Measurements from ENCODE around the gene GRID2. TPM values are rescaled to one million over a fixed set of nuclear protein-coding genes. Genes with fewer than 3 reads are reported as not detected.

Gene GRID2
- total RNA-seq, 1 experiment from 2014 or later, result not detected

- no peak for TF ChIP-seq CTCF (IDR thresholded peaks at IDR 0.05; ENCODE audit: unreplicated experiment)
- Mint-ChIP-seq H3K27ac (ENCODE audit: low read depth, unreplicated experiment) (no peak overlapping the region), H3K36me3 (ENCODE audit: insufficient read depth, unreplicated experiment) (no peaks in the 10 kb centered on the region), H3K4me3 (ENCODE audit: unreplicated experiment) (no peak overlapping the region), H3K4me1 (ENCODE audit: insufficient read depth, unreplicated experiment) (no peaks in the 10 kb centered on the region), H3K27me3 (ENCODE audit: insufficient read depth, unreplicated experiment) (no peaks in the 10 kb centered on the region), H3K9me3 (ENCODE audit: unreplicated experiment) (no peaks in the 10 kb centered on the region)
- no peak for DNase-seq (ENCODE audit: unreplicated experiment)
- no TSS peak for BruUV-seq (replicated peaks)
- intact Hi-C loops (cut with micrococcal nuclease), result loop anchor here (5.0 kb wide), 1 partner anchor 1454 kb away; no protein-coding TSS in a partner anchor
- POLR2A ChIA-PET, result no interaction called here
- CTCF ChIA-PET, result interaction anchor here (0.5 to 0.6 kb wide), 2 partner anchors 589 to 1351 kb away, joined by 3 to 4 read pairs; no protein-coding TSS in a partner anchor
Measured at GRCh38 chr4:93761286-93761685, 1457.5 kb downstream of the GRID2 start.

GRCh38 chr4:93764639-93765246 is 1461.0 kb downstream of the GRID2 start:
- ChIA-PET POLR2A (no interaction called here), CTCF (interaction anchor here (0.7 to 1.0 kb wide), 19 partner anchors 10 to 1496 kb away, joined by 3 to 9 read pairs (median 3); no protein-coding TSS in a partner anchor)
- intact Hi-C loops (cut with micrococcal nuclease), result loop anchor here (1.0 to 5.0 kb wide), 4 partner anchors 54 to 1457 kb away; no protein-coding TSS in a partner anchor
- DNase-seq (ENCODE audit: unreplicated experiment), result peak; percentile 71
- Mint-ChIP-seq H3K9me3 (ENCODE audit: unreplicated experiment) (no peaks in the 10 kb centered on the region), H3K27me3 (ENCODE audit: insufficient read depth, unreplicated experiment) (no peaks in the 10 kb centered on the region), H3K4me1 (ENCODE audit: insufficient read depth, unreplicated experiment) (no peaks in the 10 kb centered on the region), H3K36me3 (ENCODE audit: insufficient read depth, unreplicated experiment) (no peaks in the 10 kb centered on the region), H3K27ac (ENCODE audit: low read depth, unreplicated experiment) (no peak overlapping the region), H3K4me3 (ENCODE audit: unreplicated experiment) (no peak overlapping the region)
- peak; percentile 73 for TF ChIP-seq CTCF (IDR thresholded peaks at IDR 0.05; ENCODE audit: unreplicated experiment)
- no TSS peak for BruUV-seq (replicated peaks)

GRCh38 chr4:93767917-93768316 is 1464.2 kb downstream of the GRID2 start:
- DNase-seq (ENCODE audit: unreplicated experiment), result no peak
- Mint-ChIP-seq H3K27ac (ENCODE audit: low read depth, unreplicated experiment) (no peak overlapping the region), H3K9me3 (ENCODE audit: unreplicated experiment) (no peaks in the 10 kb centered on the region), H3K4me3 (ENCODE audit: unreplicated experiment) (no peak overlapping the region), H3K4me1 (ENCODE audit: insufficient read depth, unreplicated experiment) (no peaks in the 10 kb centered on the region), H3K27me3 (ENCODE audit: insufficient read depth, unreplicated experiment) (no peaks in the 10 kb centered on the region), H3K36me3 (ENCODE audit: insufficient read depth, unreplicated experiment) (no peaks in the 10 kb centered on the region)
- ChIA-PET CTCF (interaction anchor here (1.1 kb wide), 1 partner anchor 21 kb away, joined by 5 read pairs; no protein-coding TSS in a partner anchor), POLR2A (no interaction called here)
- no peak for TF ChIP-seq CTCF (IDR thresholded peaks at IDR 0.05; ENCODE audit: unreplicated experiment)
- BruUV-seq (replicated peaks), result no TSS peak
- intact Hi-C loops (cut with micrococcal nuclease), result no loop called here

- no peak for DNase-seq (ENCODE audit: unreplicated experiment)
- no peaks in the 10 kb centered on the region for H3K9me3 Mint-ChIP-seq (ENCODE audit: unreplicated experiment)
- TF ChIP-seq CTCF (IDR thresholded peaks at IDR 0.05; ENCODE audit: unreplicated experiment), result no peak
- intact Hi-C loops (cut with micrococcal nuclease), result no loop called here
- no peaks in the 10 kb centered on the region for H3K36me3 Mint-ChIP-seq (ENCODE audit: insufficient read depth, unreplicated experiment)
- no peak overlapping the region for H3K27ac Mint-ChIP-seq (ENCODE audit: low read depth, unreplicated experiment)
- ChIA-PET POLR2A (interaction anchor here (0.7 to 0.9 kb wide), 2 partner anchors 18 to 560 kb away, joined by 3 read pairs; no protein-coding TSS in a partner anchor), CTCF (no interaction called here)
- no peaks in the 10 kb centered on the region for H3K4me1 Mint-ChIP-seq (ENCODE audit: insufficient read depth, unreplicated experiment)
- H3K4me3 Mint-ChIP-seq (ENCODE audit: unreplicated experiment), result no peak overlapping the region
- no TSS peak for BruUV-seq (replicated peaks)
- no peaks in the 10 kb centered on the region for H3K27me3 Mint-ChIP-seq (ENCODE audit: insufficient read depth, unreplicated experiment)
Measured at GRCh38 chr4:93770201-93770600, 1466.4 kb downstream of the GRID2 start.

Data from MCF 10A (cell line).